Fibroblast of upper back skin (primary cell): ENCODE data around the gene MPPED2.
"Not testable (repeated sequence)": the region's sequence is repeated elsewhere in the genome, so short reads cannot be mapped to it uniquely, and the experiment has no call there.

Experiments used
- DNase-seq: peaks from one replicate; pipeline ENCODE4 v3.0.0-alpha.2; 2013

Gene MPPED2

GRCh38 chr11:30573951-30574350, 12.2 kb downstream of the MPPED2 start:
- DNase-seq, result no peak

- DNase-seq, result no peak
Measured at GRCh38 chr11:30568931-30569330, 17.2 kb downstream of the MPPED2 start.

GRCh38 chr11:30567644-30568043, 18.5 kb downstream of the MPPED2 start:
- no peak for DNase-seq

- no peak for DNase-seq
Measured at GRCh38 chr11:30567120-30567519, 19.0 kb downstream of the MPPED2 start.

GRCh38 chr11:30566482-30566881, 19.7 kb downstream of the MPPED2 start:
- no peak for DNase-seq

GRCh38 chr11:30565027-30565426, 21.1 kb downstream of the MPPED2 start:
- DNase-seq, result no peak

- DNase-seq, result peak; percentile 31
Measured at GRCh38 chr11:30561691-30562415, 24.3 kb downstream of the MPPED2 start.

GRCh38 chr11:30560206-30561106, 25.7 kb downstream of the MPPED2 start:
- no peak for DNase-seq

- no peak for DNase-seq
Measured at GRCh38 chr11:30559004-30559403, 27.1 kb downstream of the MPPED2 start.

- DNase-seq, result not testable (repeated sequence)
Measured at GRCh38 chr11:30554587-30554986, 31.6 kb downstream of the MPPED2 start.

DNA sequence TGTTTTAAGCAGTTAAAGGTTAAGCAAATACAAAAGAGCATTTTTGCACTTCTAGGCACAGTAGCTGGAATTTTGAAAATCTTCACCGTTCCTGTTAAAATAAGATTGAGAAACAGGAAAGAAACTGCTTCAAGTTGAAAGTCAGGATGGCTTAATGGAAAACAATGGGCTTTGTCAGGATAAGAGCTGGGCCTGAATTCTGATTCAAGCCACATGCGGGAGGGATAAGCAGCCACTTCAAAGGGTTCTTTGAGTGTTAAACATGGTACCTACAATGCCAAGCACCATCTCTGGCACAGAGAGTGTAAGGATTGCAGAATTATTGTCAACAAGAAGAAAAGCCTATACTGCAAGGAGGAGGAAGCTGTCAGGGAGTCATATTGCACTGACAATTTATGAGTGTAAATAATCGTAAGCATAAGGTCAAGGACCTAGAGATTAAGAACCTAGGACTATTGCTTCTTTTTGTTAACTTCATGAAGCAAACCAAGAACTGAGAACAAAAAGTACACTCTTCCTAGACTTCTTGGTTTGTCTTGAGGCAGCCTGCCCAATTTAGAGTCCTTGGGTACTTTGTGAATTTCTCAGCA, 32.5 kb downstream of the MPPED2 start:
- DNase-seq, result no peak

GRCh38 chr11:30552839-30553238, 33.3 kb downstream of the MPPED2 start:
- DNase-seq, result no peak

DNA sequence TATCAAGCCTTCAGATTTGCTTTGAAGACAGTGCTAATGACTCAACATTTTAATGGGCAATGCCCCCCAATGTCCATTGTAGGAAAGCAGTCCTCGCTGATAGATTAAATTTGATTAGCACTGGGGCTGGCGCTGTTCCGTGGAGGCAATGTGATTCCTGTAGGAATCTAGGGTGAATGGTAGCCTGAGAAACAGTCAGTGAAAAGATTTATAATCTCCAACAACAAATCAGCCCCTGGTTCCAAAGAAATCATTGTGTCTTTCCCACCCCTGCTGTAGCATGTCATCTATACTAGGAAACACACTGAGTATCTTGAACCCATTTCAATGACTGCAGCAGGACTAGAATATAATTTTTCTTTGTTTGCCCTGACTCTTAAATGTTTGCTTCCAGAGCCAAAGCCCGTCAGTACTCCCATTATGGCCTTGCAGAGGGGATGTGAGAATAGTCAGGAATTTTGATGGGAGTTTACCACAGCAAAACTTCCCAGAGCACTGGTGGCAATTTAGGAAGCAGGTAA, 36.1 kb downstream of the MPPED2 start:
- DNase-seq, result no peak

GRCh38 chr11:30549565-30549964, 36.6 kb downstream of the MPPED2 start:
- no peak for DNase-seq

- no peak for DNase-seq
Measured at GRCh38 chr11:30546334-30546733, 39.8 kb downstream of the MPPED2 start.

GRCh38 chr11:30545507-30545906, 40.6 kb downstream of the MPPED2 start:
- DNase-seq, result no peak

- DNase-seq, result no peak
Measured at GRCh38 chr11:30543066-30543465, 43.1 kb downstream of the MPPED2 start.

DNA sequence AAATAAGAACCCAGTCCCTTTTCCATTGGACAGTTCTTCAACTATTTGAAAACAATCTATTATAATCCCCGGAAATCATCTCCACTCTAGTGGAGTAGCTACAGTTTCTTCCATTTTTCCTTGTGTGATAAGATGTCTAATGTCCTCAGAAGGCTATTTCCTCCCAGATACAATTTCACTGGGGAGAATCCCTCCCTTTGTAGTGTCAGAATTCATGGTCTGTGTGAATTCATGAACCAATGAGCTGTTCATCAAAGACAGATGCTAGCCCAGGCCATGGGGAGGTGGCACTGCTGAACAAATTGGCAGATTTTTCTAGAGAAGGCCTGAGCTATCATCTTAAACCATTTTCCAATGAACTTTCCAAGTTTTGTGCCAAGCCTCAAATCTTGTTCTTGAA, 45.4 kb downstream of the MPPED2 start:
- no peak for DNase-seq

DNA sequence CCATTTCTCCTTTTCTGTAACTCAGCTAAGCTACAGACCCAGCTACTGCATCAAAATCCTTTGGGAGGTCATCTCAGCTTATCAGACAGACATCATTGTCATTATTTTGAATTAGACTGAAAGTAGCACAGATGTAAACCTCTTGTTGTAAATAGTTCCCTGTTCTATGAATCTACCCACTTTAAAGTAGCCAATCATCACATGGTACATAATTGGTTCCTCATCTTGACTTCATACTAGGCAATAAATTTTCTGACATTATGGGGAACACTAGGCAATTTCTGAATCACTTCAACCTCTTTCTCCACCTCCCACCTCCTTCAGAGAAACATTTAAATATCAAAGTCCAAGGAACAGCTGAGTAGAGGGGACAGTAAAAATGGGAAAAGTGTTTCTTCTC, 47.9 kb downstream of the MPPED2 start:
- no peak for DNase-seq

DNA sequence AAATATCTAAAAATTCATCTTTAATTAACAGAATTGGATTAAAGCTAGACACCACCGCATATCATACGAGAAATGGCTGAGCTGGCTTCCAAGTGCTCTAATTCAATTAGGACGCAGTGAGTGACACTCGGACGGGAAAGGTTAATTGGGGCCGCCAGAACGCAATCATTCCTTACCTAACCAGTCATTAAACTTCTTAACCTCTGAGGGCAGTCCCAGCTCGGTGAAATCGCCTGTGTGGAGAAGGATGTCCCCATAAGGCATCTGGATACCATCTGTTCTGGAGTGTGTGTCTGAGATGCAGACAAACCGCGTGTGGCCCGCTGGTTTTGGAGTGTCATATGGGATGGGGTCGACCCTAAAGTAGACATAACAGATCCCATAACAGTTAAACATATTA, 50.3 kb downstream of the MPPED2 start:
- no peak for DNase-seq

DNA sequence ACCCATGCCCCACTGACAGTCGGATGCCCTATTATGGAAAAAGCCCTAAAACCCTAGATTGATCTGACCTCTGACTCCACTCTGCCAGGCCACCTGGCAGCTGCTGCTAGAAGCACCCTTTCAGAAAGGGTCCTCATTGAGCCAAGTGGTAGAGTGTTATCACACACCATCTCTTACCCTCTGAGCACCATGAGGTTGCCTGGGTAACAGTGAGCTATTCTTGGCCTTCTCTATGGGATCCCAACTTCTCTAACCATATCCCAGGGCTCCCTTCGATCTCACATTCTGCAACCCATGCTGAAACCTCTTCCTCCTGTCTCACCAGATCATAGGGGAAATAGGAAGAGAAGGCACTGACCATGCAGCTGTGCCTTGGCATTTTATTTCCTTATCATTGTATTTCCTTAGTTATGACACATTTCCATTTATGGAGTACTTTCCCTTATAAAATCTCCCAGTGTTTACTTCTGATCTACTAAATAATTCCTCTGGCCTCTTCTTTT, 52.7 kb downstream of the MPPED2 start:
- no peak for DNase-seq

- DNase-seq, result no peak
Measured at GRCh38 chr11:30527566-30527965, 58.6 kb downstream of the MPPED2 start.

DNA sequence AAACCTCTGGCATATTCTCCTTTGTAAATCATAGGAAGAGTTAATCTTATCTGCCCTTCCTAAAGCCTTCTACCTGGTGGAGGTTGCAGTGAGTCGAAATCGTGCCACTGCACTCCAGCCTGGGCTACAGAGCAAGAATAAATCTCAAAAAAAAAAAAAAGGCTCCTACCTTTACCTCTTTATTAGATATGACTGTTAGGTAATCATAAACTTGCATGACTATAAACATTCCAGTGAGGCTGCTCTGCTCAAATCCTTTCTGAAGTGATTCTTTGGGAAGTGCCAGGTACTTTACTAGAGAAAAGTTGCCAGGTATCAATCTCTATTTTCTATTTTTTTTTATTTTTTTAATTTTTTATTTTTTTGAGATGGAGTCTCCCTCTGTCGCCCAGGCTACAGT, 59.6 kb downstream of the MPPED2 start:
- DNase-seq, result no peak
